ENCODE data around the gene SFXN2. TPM values are rescaled to one million over a fixed set of nuclear protein-coding genes. Genes with fewer than 3 reads are reported as not detected.

Gene SFXN2
- total RNA-seq, 2 donors from 2014 or later: 9.7 to 27.6 TPM

GRCh38 chr10:102743588-102744373, 29.3 kb downstream of the SFXN2 start, which contains the start of gene WBP1L:
WBP1L (plus strand) TSS chr10:102743948; CDS start chr10:102744054, 106 bp downstream.
- intact Hi-C loops (cut with DNase I): no loop called here
- TF ChIP-seq CTCF (IDR thresholded peaks at IDR 0.05): no peak
- H3K9me3 ChIP-seq: no peaks in the 10 kb centered on the region
- no peaks in the 10 kb centered on the region for H3K27me3 ChIP-seq
- peak within 1 kb of the TSS; percentile 79 for H3K27ac ChIP-seq
- peaks cover 7% of the 10 kb centered on the region for H3K4me1 ChIP-seq
- H3K36me3 ChIP-seq: no peaks in the 10 kb centered on the region
- peak; percentile 97 for DNase-seq
- H3K9ac ChIP-seq (ENCODE audit: low read depth in 2 of 2, low read length in 2 of 2): peak within 1 kb of the TSS; percentile 91 to 99
- H3K4me3 ChIP-seq: peak within 1 kb of the TSS; percentile 97

- peak overlapping the region; percentile 91 to 99 for H3K9ac ChIP-seq (ENCODE audit: low read depth in 2 of 2, low read length in 2 of 2)
- no peaks in the 10 kb centered on the region for H3K9me3 ChIP-seq
- TF ChIP-seq CTCF (IDR thresholded peaks at IDR 0.05): no peak
- peaks cover 7% of the 10 kb centered on the region for H3K4me1 ChIP-seq
- H3K27me3 ChIP-seq: no peaks in the 10 kb centered on the region
- H3K4me3 ChIP-seq: peak overlapping the region; percentile 97
- no peak for DNase-seq
- H3K27ac ChIP-seq: peak overlapping the region; percentile 79
- no peaks in the 10 kb centered on the region for H3K36me3 ChIP-seq
- intact Hi-C loops (cut with DNase I): no loop called here
Observed at GRCh38 chr10:102744374-102745051, 30.1 kb downstream of the SFXN2 start.

GRCh38 chr10:102745157-102745556, 30.7 kb downstream of the SFXN2 start:
- Histone ChIP-seq H3K27me3 (no peaks in the 10 kb centered on the region), H3K4me1 (peaks cover 7% of the 10 kb centered on the region), H3K9me3 (no peaks in the 10 kb centered on the region), H3K4me3 (peak overlapping the region; percentile 97), H3K9ac (ENCODE audit: low read depth in 2 of 2, low read length in 2 of 2) (peak overlapping the region in 1 of 2 donors; percentile 99), H3K27ac (no peak overlapping the region), H3K36me3 (no peaks in the 10 kb centered on the region)
- no peak for TF ChIP-seq CTCF (IDR thresholded peaks at IDR 0.05)
- intact Hi-C loops (cut with DNase I): no loop called here
- DNase-seq: no peak

- DNase-seq: no peak
- no peak for TF ChIP-seq CTCF (IDR thresholded peaks at IDR 0.05)
- H3K9ac ChIP-seq (ENCODE audit: low read depth in 2 of 2, low read length in 2 of 2): no peak overlapping the region
- no peaks in the 10 kb centered on the region for H3K4me1 ChIP-seq
- peak overlapping the region; percentile 21 for H3K27ac ChIP-seq
- intact Hi-C loops (cut with DNase I): no loop called here
- H3K9me3 ChIP-seq: no peaks in the 10 kb centered on the region
- no peaks in the 10 kb centered on the region for H3K36me3 ChIP-seq
- H3K27me3 ChIP-seq: no peaks in the 10 kb centered on the region
- no peak overlapping the region for H3K4me3 ChIP-seq
Observed at GRCh38 chr10:102752266-102752930, 38.0 kb downstream of the SFXN2 start.

- H3K9ac ChIP-seq (ENCODE audit: low read depth in 2 of 2, low read length in 2 of 2): no peak overlapping the region
- DNase-seq: no peak
- no peaks in the 10 kb centered on the region for H3K4me1 ChIP-seq
- no peak for TF ChIP-seq CTCF (IDR thresholded peaks at IDR 0.05)
- no peaks in the 10 kb centered on the region for H3K9me3 ChIP-seq
- H3K27ac ChIP-seq: peak overlapping the region; percentile 21
- intact Hi-C loops (cut with DNase I): no loop called here
- H3K36me3 ChIP-seq: no peaks in the 10 kb centered on the region
- H3K27me3 ChIP-seq: no peaks in the 10 kb centered on the region
- no peak overlapping the region for H3K4me3 ChIP-seq
Observed at GRCh38 chr10:102752934-102753664, 38.7 kb downstream of the SFXN2 start.
